Measurements from ENCODE around the gene ANKRD6.
"Not testable (repeated sequence)": the region's sequence is repeated elsewhere in the genome, so short reads cannot be mapped to it uniquely, and the experiment has no call there.

GRCh38 chr6:89636412-89636811 is 203.5 kb downstream of the ANKRD6 start:
- not testable (repeated sequence) for TF ChIP-seq CTCF (IDR thresholded peaks at IDR 0.05); CHD2 (IDR thresholded peaks at IDR 0.05; ENCODE audit: low read length, partially characterized antibody); PBX3 (IDR thresholded peaks at IDR 0.05); POLR2AphosphoS5 (IDR thresholded peaks at IDR 0.05; ENCODE audit: low read depth, low read length); RFX5 (IDR thresholded peaks at IDR 0.05; ENCODE audit: low read length); RCOR1 (IDR thresholded peaks at IDR 0.05; ENCODE audit: low read length); NFIC (IDR thresholded peaks at IDR 0.05; ENCODE audit: borderline replicate concordance); MEF2A (IDR thresholded peaks at IDR 0.05; ENCODE audit: borderline replicate concordance, low read depth); SIN3A (IDR thresholded peaks at IDR 0.05; ENCODE audit: borderline replicate concordance, low read depth, low read length); SMC3 (IDR thresholded peaks at IDR 0.05; ENCODE audit: low read depth, low read length); EP300 (IDR thresholded peaks at IDR 0.05; ENCODE audit: borderline replicate concordance in 1 of 2, low read depth in 1 of 2, low read length in 1 of 2); MXI1 (IDR thresholded peaks at IDR 0.05; ENCODE audit: low read depth, low read length)
- TF ChIP-seq, protein P1, sequence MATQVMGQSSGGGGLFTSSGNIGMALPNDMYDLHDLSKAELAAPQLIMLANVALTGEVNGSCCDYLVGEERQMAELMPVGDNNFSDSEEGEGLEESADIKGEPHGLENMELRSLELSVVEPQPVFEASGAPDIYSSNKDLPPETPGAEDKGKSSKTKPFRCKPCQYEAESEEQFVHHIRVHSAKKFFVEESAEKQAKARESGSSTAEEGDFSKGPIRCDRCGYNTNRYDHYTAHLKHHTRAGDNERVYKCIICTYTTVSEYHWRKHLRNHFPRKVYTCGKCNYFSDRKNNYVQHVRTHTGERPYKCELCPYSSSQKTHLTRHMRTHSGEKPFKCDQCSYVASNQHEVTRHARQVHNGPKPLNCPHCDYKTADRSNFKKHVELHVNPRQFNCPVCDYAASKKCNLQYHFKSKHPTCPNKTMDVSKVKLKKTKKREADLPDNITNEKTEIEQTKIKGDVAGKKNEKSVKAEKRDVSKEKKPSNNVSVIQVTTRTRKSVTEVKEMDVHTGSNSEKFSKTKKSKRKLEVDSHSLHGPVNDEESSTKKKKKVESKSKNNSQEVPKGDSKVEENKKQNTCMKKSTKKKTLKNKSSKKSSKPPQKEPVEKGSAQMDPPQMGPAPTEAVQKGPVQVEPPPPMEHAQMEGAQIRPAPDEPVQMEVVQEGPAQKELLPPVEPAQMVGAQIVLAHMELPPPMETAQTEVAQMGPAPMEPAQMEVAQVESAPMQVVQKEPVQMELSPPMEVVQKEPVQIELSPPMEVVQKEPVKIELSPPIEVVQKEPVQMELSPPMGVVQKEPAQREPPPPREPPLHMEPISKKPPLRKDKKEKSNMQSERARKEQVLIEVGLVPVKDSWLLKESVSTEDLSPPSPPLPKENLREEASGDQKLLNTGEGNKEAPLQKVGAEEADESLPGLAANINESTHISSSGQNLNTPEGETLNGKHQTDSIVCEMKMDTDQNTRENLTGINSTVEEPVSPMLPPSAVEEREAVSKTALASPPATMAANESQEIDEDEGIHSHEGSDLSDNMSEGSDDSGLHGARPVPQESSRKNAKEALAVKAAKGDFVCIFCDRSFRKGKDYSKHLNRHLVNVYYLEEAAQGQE (IDR thresholded peaks at IDR 0.05; ENCODE audit: low read depth, low read length) = not testable (repeated sequence)
